Ascending aorta (tissue), 2 donors: ENCODE data around the gene TFRC. TPM values are rescaled to one million over a fixed set of nuclear protein-coding genes. Genes with fewer than 3 reads are reported as not detected.
"Not testable (repeated sequence)": the region's sequence is repeated elsewhere in the genome, so short reads cannot be mapped to it uniquely, and the experiment has no call there.

Source experiments
- DNase-seq, 2 donors: peaks; one replicate each; pipeline ENCODE4 v3.0.0-alpha.2; 2019; ENCODE audit warnings: low spot score in 2 of 2
- H3K27ac ChIP-seq, 2 donors: fragments of 200-600 bp; sonication (generic); one replicate each; pipeline ENCODE4 v1.5.1; 2016 to 2017; ENCODE audit warnings: mild to moderate bottlenecking in 1 of 2
- H3K27me3 ChIP-seq: fragments of 200-600 bp; sonication (generic); one replicate; pipeline ENCODE4 v1.5.1; 2017
- H3K36me3 ChIP-seq, 2 donors: fragments of 200-600 bp; sonication (generic); one replicate each; pipeline ENCODE4 v1.5.1; 2016
- H3K4me1 ChIP-seq, 2 donors: fragments of 200-600 bp; sonication (generic); one replicate each; pipeline ENCODE4 v1.5.1; 2016 to 2017; ENCODE audit warnings: mild to moderate bottlenecking in 1 of 2
- H3K4me3 ChIP-seq, 2 donors: fragments of 200-600 bp; sonication (generic); one replicate each; pipeline ENCODE4 v1.5.1; 2016 to 2017; ENCODE audit warnings: mild to moderate bottlenecking in 1 of 2
- H3K9me3 ChIP-seq, 2 donors: fragments of 200-600 bp; sonication (generic); one replicate each; pipeline ENCODE4 v1.5.1; 2016
- CTCF ChIP-seq, 3 experiments: fragments of 200-600 bp in 2 of 3; fragments of 450-650 bp in 1 of 3; sonication (generic) in 2 of 3; IDR thresholded peaks; one replicate each; pipeline ENCODE4 v1.5.1; 2016 to 2019; ENCODE audit warnings: antibody characterized with exemption in 3 of 3, mild to moderate bottlenecking in 1 of 3, moderate library complexity in 1 of 3
- intact Hi-C: fragments of 100-400 bp; cut with DNase I; formaldehyde crosslinking; loops from one replicate; pipeline ENCODE4 v1.15.1; 2023
- total RNA-seq: library from RNA; depleted of rRNA; stranded (reverse); fragments of >200 nt; gene quantifications from one replicate; pipeline ENCODE4 v1.1.0, GENCODE V29; 2016

The TFRC gene
- total RNA-seq, 1 donor from 2014 or later, result 30.1 TPM

- Histone ChIP-seq H3K27me3 (no peaks in the 10 kb centered on the region), H3K4me3 (no peak overlapping the region), H3K27ac (no peak overlapping the region), H3K4me1 (no peaks in the 10 kb centered on the region), H3K9me3 (peaks cover 0 to 8% of the 10 kb centered on the region in 2 donors), H3K36me3 (no peaks in the 10 kb centered on the region)
- intact Hi-C loops, result no loop called here
- TF ChIP-seq CTCF (IDR thresholded peaks at IDR 0.05), result no peak
- no peak for DNase-seq
Measured at GRCh38 chr3:196042673-196043072, 39.2 kb downstream of the TFRC start.

- no peak for TF ChIP-seq CTCF (IDR thresholded peaks at IDR 0.05)
- Histone ChIP-seq H3K4me1 (no peaks in the 10 kb centered on the region), H3K9me3 (peaks cover 0 to 8% of the 10 kb centered on the region in 2 donors), H3K27ac (no peak overlapping the region), H3K36me3 (no peaks in the 10 kb centered on the region), H3K4me3 (no peak overlapping the region), H3K27me3 (no peaks in the 10 kb centered on the region)
- intact Hi-C loops, result no loop called here
- no peak for DNase-seq
Measured at GRCh38 chr3:196039359-196039758, 42.5 kb downstream of the TFRC start.

- H3K9me3 ChIP-seq, H3K27ac ChIP-seq, DNase-seq, H3K36me3 ChIP-seq, H3K27me3 ChIP-seq, H3K4me3 ChIP-seq, intact Hi-C loops, H3K4me1 ChIP-seq: not testable (repeated sequence)
Measured at GRCh38 chr3:196026059-196026458, 55.8 kb downstream of the TFRC start.

GRCh38 chr3:196024968-196025367 lies 56.9 kb downstream of the TFRC start:
- no peaks in the 10 kb centered on the region for H3K4me1 ChIP-seq
- H3K36me3 ChIP-seq, result no peaks in the 10 kb centered on the region
- no peak for TF ChIP-seq CTCF (IDR thresholded peaks at IDR 0.05)
- H3K9me3 ChIP-seq, result no peaks in the 10 kb centered on the region
- H3K27ac ChIP-seq, result no peak overlapping the region
- no peaks in the 10 kb centered on the region for H3K27me3 ChIP-seq
- no peak for DNase-seq
- intact Hi-C loops, result no loop called here
- no peak overlapping the region for H3K4me3 ChIP-seq

- intact Hi-C loops, result no loop called here
- H3K4me1 ChIP-seq, result no peaks in the 10 kb centered on the region
- TF ChIP-seq CTCF (IDR thresholded peaks at IDR 0.05), result no peak
- no peak overlapping the region for H3K4me3 ChIP-seq
- no peaks in the 10 kb centered on the region for H3K9me3 ChIP-seq
- no peak for DNase-seq
- H3K27me3 ChIP-seq, result no peaks in the 10 kb centered on the region
- H3K36me3 ChIP-seq, result no peaks in the 10 kb centered on the region
- no peak overlapping the region for H3K27ac ChIP-seq
Measured at GRCh38 chr3:196023947-196024346, 57.9 kb downstream of the TFRC start.

- H3K4me1 ChIP-seq, H3K9me3 ChIP-seq, H3K36me3 ChIP-seq, H3K4me3 ChIP-seq, DNase-seq, H3K27me3 ChIP-seq, intact Hi-C loops, H3K27ac ChIP-seq: not testable (repeated sequence)
Measured at GRCh38 chr3:196022499-196022878, 59.4 kb downstream of the TFRC start.

GRCh38 chr3:196020373-196020772 lies 61.5 kb downstream of the TFRC start:
- H3K9me3 ChIP-seq, result no peaks in the 10 kb centered on the region
- no peak overlapping the region for H3K4me3 ChIP-seq
- TF ChIP-seq CTCF (IDR thresholded peaks at IDR 0.05), result no peak
- DNase-seq, result no peak
- H3K27me3 ChIP-seq, result no peaks in the 10 kb centered on the region
- intact Hi-C loops, result no loop called here
- H3K4me1 ChIP-seq, result no peaks in the 10 kb centered on the region
- H3K27ac ChIP-seq, result no peak overlapping the region
- no peaks in the 10 kb centered on the region for H3K36me3 ChIP-seq

GRCh38 chr3:196019576-196019975 lies 62.3 kb downstream of the TFRC start:
- H3K36me3 ChIP-seq, H3K9me3 ChIP-seq, H3K4me3 ChIP-seq, DNase-seq, H3K27me3 ChIP-seq, intact Hi-C loops, H3K4me1 ChIP-seq, H3K27ac ChIP-seq: not testable (repeated sequence)

GRCh38 chr3:196018159-196018558 lies 63.7 kb downstream of the TFRC start:
- H3K4me1 ChIP-seq, H3K27me3 ChIP-seq, H3K36me3 ChIP-seq, H3K4me3 ChIP-seq, DNase-seq, H3K9me3 ChIP-seq, intact Hi-C loops, H3K27ac ChIP-seq: not testable (repeated sequence)
